Ectodermal cell (in vitro differentiated cells): ENCODE measurements around the gene OR2B2.

Experiments used
- H3K27ac ChIP-seq: 2 replicates; pipeline ENCODE4 v1.7.0; 2013; ENCODE audit warnings: mild to moderate bottlenecking, low read depth, low read length; ENCODE audit not compliant: insufficient read depth, poor library complexity, severe bottlenecking
- H3K27me3 ChIP-seq: 2 replicates; pipeline ENCODE4 v1.7.0; 2013; ENCODE audit warnings: mild to moderate bottlenecking, low read length; ENCODE audit not compliant: insufficient read depth, control insufficient read depth, poor library complexity, severe bottlenecking
- H3K36me3 ChIP-seq: one replicate; pipeline ENCODE4 v1.7.0; 2013; ENCODE audit warnings: low read length; ENCODE audit not compliant: control insufficient read depth, insufficient read depth
- H3K4me1 ChIP-seq: one replicate; pipeline ENCODE4 v1.7.0; 2013; ENCODE audit warnings: low read length; ENCODE audit not compliant: control insufficient read depth, insufficient read depth
- H3K4me3 ChIP-seq: 2 replicates; pipeline ENCODE4 v1.7.0; 2013; ENCODE audit warnings: low read depth, low read length, control low read depth; ENCODE audit not compliant: insufficient read depth
- H3K9me3 ChIP-seq: 2 replicates; pipeline ENCODE4 v1.7.0; 2013; ENCODE audit warnings: mild to moderate bottlenecking, low read length, moderate library complexity; ENCODE audit not compliant: control insufficient read depth
- WGBS, 2 experiments: methylation state at CpG; one replicate each; pipeline ENCODE4 v1.1.7; 2013; ENCODE audit warnings: missing lambda C conversion rate in 2 of 2; 5-methylcytosine and 5-hydroxymethylcytosine counted together

OR2B2 gene

DNA sequence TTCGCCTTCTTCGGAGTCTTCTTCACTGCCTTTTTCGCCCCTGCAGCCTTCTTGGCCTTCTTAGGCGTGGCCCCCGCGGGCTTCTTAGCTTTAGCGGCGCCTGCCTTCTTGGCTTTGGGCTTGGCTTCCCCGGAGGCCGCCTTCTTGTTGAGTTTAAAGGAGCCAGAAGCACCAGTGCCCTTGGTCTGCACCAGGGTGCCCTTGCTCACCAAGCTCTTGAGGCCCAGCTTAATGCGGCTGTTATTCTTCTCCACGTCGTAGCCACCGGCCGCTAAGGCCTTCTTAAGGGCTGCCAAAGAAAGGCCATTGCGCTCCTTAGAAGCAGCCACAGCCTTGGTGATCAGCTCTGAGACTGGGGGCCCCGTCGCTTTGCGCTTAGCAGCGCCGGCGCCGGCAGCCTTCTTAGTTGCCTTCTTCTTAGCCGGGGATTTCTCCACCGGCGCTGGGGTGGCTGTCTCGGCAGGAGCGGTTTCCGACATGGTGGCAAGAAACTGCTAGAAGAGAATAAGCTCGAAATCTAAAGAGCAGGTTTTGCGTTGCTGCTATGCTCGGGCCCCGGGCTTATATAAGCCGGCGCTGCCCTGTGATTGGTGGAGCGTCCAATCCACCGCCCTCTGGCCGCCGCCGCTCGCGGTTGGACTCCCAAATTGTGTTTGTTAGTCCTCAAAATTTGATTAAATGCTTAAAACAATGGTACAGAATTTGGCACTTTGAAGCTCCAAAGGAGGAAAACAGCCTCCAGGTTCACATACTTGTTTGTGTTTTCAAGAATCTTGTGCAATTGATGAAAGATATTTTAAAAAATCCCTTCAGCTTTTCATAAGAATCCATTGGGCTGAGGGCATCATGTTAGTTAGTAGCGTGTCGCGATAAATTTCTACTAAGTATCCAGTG lies 44.9 kb downstream of the OR2B2 start:
- Histone ChIP-seq H3K27ac (peak overlapping the region; percentile 90), H3K27me3 (no peaks in the 10 kb centered on the region), H3K4me1 (peaks cover 3% of the 10 kb centered on the region), H3K36me3 (no peaks in the 10 kb centered on the region), H3K9me3 (no peaks in the 10 kb centered on the region), H3K4me3 (peak overlapping the region; percentile 54)
- WGBS, 2 experiments = 5% methylated on average over 45 of the region's 45 CpGs

DNA sequence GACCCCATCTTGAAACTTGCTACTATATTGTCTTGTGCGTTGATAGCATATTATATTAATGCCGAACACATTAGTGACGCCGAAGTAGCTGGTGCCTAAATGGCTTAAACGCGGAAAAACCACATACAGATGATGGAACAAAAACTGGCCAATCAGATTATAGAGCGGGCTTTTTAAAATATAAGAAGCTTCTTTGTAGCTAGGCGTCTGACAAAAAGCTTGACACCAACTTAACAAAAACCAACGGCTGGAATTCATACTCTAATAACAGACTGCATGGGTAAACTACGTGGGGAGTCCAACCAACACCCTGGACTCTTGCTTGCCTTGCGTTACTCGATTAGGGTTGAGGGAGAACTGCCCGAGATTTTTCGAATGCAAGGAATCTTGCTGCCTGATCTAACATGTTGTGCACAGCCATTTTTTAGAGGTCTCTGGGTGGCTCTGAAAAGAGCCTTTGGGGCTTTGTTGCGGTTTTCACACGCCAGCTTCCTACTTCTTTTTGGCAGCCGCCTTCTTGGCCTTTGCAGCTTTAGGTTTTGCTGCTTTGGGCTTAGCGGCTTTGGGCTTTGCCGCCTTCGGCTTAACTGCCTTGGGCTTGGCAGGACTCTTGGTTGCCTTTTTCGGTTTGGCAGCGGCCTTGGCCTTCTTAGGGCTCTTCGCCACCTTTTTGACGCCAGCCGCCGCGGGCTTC lies 45.7 kb downstream of the OR2B2 start:
- no peaks in the 10 kb centered on the region for H3K27me3 ChIP-seq
- 2 to 4% methylated on average over 27 of the region's 27 CpGs for WGBS, 2 experiments
- H3K4me1 ChIP-seq = peaks cover 3% of the 10 kb centered on the region
- H3K4me3 ChIP-seq = peak overlapping the region; percentile 54
- H3K27ac ChIP-seq = peak overlapping the region; percentile 90
- H3K9me3 ChIP-seq = no peaks in the 10 kb centered on the region
- H3K36me3 ChIP-seq = no peaks in the 10 kb centered on the region

DNA sequence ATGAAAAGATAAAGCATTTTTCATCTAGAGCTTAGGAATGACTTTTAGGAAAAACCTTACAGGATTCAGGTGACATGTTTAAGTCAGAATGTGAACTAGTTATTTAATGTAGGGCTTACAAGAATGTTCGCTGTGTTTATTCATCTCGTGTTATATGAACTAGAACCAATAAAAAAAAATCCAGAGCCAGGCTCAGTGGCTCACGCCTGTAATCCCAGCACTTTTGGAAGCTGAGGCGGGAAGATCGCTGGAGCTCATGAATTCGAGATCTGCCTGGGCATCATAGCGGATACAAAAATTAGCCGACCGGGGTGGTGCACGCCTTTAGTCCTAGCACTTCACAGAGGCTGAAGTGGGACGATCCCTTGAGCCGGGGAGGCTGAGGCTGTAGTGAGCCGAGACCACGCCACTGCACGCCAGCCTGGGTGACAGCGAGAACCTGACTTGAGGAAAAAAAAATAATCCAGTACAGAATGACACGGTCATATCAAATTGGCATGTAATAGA lies 46.3 kb downstream of the OR2B2 start:
- Histone ChIP-seq H3K4me3 (peak overlapping the region; percentile 54), H3K36me3 (no peaks in the 10 kb centered on the region), H3K4me1 (peaks cover 3% of the 10 kb centered on the region), H3K27me3 (no peaks in the 10 kb centered on the region), H3K27ac (peak overlapping the region; percentile 90), H3K9me3 (no peaks in the 10 kb centered on the region)
- 3% methylated on average over 17 of the region's 17 CpGs for WGBS, 2 experiments

DNA sequence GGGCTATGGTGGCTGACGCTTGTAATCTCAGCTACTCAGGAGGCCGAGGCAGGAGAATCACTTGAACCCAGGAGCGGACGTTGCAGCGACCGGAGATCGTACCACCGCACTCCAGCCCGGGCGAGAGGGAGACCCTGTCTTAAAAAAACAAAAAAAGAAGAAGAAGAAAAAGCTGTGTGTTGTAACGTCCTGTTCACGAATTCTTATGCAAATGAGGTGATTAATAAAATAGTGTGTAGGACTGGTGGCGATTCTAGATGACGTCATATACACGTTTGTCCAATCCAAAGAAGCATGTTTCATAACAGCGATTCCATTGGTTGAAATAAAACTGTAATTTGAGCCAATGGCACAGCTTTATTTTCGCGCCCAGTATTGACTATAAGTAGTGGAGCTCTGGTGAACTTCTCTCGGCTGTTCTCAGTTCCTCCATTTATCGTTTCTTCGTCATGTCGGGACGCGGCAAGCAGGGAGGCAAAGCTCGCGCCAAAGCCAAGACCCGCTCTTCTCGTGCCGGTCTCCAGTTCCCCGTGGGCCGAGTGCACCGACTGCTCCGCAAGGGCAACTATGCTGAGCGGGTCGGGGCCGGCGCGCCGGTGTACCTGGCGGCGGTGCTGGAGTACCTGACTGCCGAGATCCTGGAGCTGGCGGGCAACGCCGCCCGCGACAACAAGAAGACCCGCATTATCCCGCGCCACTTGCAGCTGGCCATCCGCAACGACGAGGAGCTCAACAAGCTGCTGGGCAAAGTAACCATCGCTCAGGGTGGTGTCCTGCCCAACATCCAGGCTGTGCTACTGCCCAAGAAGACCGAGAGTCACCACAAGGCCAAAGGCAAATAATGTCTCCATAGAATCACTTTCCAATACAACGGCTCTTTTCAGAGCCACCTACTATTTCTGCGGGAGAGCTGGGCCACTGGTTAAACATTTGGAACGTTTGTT lies 47.0 kb downstream of the OR2B2 start:
- no peaks in the 10 kb centered on the region for H3K27me3 ChIP-seq
- no peaks in the 10 kb centered on the region for H3K36me3 ChIP-seq
- WGBS, 2 experiments = 15 to 19% methylated on average over 58 of the region's 58 CpGs
- peak overlapping the region; percentile 54 for H3K4me3 ChIP-seq
- H3K9me3 ChIP-seq = no peaks in the 10 kb centered on the region
- H3K27ac ChIP-seq = peak overlapping the region; percentile 90
- peaks cover 3% of the 10 kb centered on the region for H3K4me1 ChIP-seq

DNA sequence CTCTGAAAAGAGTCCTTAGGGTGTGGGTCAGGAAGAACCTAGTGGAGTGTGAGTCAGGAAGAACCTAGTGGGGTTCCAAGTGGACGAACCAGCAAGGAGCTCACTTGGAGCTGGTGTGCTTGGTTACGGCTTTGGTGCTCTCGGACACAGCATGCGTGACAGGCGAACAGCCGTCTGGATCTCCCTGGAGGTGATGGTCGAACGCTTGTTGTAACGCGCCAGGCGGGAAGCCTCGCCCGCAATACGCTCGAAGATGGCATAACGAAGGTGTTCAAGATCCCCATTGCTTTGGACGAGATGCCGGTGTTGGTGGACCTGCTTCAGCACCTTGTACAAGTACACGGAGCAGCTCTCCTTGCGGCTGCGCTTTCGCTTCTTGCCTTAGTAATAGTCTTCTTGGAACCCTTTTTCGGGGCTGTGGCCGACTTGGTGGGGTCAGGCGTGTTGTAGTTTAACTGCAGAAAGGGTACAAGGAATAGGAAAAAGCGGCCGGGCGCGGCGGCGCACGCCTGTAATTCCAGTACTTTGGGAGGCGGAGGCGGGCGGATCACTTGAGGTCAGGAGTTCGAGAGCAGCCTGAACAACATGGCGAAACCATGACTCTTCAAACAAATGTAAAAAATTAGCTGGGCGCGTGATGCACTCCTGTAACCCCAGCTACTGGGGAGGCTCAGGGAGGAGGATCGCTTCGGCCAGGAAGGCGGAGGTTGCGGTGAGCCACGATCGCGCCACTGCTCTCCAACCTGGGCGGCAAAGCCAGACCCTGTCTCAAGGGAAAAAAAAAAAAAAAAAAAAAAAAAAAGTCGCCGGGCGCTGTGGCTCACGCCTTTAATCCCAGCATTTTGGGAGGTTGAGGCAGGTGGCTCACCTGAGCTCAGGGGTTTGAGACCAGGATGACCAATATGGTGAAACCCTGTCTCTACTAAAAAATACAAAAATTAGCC lies 48.0 kb downstream of the OR2B2 start:
- Histone ChIP-seq H3K4me1 (peaks cover 3% of the 10 kb centered on the region), H3K36me3 (no peaks in the 10 kb centered on the region), H3K27ac (no peak overlapping the region), H3K27me3 (no peaks in the 10 kb centered on the region), H3K9me3 (no peaks in the 10 kb centered on the region), H3K4me3 (no peak overlapping the region)
- WGBS, 2 experiments = 92% methylated on average over 49 to 50 of the region's 51 CpGs

DNA sequence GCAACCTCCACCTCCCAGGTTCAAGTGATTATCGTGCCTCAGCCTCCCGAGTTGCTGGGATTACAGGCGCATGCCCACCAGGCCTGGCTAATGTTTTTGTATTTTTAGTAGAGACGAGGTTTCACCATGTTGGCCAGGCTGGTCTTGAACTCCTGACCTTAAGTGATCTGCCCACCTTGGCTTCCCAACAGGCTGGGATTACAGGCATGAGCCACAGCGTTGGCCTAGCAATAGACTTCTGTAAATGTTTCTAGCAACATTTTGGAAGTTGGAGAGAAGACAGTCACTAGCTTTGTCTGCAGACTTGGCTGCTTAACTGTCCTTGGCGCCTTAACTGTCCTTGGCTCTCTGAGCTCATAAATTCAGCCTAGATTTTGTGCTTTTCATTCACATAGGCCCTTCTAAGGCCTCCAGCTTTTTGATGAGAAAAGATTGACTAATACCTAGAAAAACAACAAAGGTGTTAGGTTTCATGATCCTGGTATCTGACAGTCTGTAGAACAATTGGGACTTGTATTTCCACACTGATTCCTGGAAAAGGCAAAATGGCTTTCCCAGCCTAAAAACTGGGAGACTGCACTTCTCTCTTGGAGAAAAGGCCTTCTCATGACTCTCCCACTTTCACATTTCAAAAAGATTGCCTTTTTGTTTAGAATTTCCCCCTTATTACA lies 49.7 kb downstream of the OR2B2 start:
- Histone ChIP-seq H3K27ac (no peak overlapping the region), H3K36me3 (no peaks in the 10 kb centered on the region), H3K4me1 (no peaks in the 10 kb centered on the region), H3K9me3 (no peaks in the 10 kb centered on the region), H3K27me3 (no peaks in the 10 kb centered on the region), H3K4me3 (no peak overlapping the region)
- 85 to 89% methylated on average over 6 of the region's 6 CpGs for WGBS, 2 experiments

DNA sequence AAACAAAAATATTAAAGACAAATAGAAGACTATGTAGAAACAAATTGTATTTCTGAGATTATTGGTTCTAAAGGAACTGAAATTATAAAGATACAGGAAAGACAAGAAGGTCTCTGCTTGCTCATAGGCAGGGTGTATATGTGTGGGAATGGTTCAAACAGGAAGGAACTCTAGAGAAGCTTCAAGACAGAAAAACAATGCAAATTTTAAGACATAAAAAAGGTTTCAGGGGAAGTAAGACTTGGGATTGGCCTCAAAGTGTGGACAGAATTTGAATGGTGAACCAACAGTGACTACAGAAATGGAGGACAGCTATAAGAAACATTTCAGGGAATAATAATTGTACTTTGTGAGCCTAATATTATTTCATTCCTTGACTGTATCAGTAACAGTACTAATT lies 50.3 kb downstream of the OR2B2 start:
- no peaks in the 10 kb centered on the region for H3K36me3 ChIP-seq
- no peaks in the 10 kb centered on the region for H3K9me3 ChIP-seq
- H3K27ac ChIP-seq = no peak overlapping the region
- H3K4me1 ChIP-seq = no peaks in the 10 kb centered on the region
- H3K4me3 ChIP-seq = no peak overlapping the region
- no peaks in the 10 kb centered on the region for H3K27me3 ChIP-seq

DNA sequence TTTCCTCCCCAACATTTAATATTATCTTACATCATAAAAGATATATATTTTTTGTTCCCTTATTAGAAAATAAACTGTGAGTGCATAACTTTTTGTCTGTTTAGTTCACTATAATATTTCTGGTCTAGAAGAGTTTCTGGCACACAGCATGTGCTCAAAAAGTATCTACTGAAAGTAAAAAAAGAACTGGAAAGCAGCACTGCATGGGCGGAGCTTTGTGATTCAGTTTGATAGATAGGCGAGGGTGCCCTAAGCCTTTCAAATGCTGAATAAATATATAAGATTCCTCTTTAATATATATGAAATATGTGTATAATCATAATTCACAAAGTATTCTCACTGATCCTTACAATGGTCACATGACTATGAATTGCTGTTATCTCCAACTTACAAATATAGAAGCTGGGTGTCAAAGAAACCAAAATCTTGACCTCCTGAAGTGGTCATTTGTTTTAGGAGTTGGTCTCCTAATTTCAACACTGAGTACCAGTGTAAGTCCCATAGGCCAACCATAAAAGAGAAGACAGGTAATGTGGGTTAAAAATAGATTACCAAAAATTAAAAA lies 50.8 kb downstream of the OR2B2 start:
- WGBS, 2 experiments = 89 to 100% methylated on average over 1 of the region's 2 CpGs
- no peaks in the 10 kb centered on the region for H3K9me3 ChIP-seq
- H3K4me1 ChIP-seq = no peaks in the 10 kb centered on the region
- H3K4me3 ChIP-seq = no peak overlapping the region
- no peaks in the 10 kb centered on the region for H3K36me3 ChIP-seq
- no peak overlapping the region for H3K27ac ChIP-seq
- no peaks in the 10 kb centered on the region for H3K27me3 ChIP-seq
